NCI-H2227 treated with DMSO at 0.1 percent for 48 hours (cell line): ENCODE data around the gene BMERB1.

Experiments used
- DNase-seq: peaks from one replicate; lab custom pipeline; 2025; lab: John Stamatoyannopoulos, UW

The BMERB1 gene

DNA sequence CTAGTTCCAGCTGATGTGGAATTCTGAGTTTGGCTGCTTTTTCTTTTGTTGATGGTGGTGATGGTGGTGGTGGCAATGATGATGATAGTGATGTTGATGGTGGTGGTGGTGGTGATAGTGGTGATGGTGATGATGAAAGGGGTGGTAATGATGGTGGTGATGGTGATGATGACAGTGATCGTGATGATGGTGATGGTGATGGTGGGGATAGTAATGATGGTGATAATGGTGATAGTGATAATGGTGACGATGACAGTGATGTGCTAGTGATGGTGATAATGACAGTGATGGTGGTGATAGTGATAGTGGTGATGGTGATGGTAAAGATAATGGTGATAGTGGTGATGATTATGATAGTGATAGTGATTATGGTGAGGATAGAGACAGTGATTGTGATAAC is 61.5 kb downstream of the BMERB1 start:
- DNase-seq, result no peak

GRCh38 chr16:15498427-15499175 is 64.2 kb downstream of the BMERB1 start:
- no peak for DNase-seq

DNA sequence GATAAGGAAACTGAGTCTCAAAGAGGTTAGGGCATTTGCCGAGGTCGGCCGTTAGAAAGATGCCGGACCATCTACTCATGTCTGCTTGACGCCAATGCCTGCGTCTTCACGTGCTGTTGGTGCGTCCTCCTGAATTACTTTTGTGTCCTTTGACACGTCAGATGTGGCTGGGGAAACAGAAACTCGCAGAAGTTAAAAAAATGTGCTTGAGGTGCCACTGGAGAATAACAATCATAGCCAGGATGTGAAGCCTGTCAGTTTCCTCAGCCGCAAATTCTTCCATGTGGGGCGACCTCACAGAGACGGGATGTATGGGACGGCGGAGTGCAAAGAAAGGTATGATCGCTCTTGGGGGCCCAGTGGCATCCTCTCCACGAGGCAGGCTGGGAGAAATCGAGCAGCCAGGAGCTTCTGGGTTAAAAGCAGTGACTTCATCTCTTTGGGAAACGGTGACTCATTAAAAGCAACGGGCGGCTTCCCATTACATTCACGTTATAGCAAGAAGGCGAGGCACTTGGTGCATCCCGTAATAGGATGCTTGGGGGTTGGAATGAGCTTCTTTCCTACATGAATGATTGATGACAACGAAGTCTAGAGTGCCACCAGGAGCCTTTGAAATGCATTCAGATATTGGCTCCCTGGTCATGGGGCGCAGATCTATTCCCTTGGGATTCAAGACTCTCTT is 67.8 kb downstream of the BMERB1 start:
- DNase-seq, result no peak

DNA sequence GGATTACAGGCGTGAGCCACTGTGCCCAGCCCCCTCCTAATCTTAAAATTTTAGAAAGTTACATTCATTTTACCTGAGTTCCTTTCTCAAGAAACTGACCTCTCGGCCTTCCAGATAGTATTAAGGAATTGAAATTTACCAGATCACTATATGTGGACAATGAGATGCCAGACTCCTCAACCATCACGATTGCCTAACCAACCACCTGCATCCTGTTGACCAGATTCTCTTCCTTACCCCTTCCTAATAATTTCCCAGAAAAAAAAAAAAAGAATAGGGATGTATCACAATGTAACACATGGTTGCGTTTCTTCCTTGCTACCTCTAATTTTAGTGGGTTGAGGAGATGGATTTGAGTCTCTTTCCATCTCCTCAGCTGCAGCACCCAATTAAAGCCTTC is 72.1 kb downstream of the BMERB1 start:
- no peak for DNase-seq

- no peak for DNase-seq
Measured at GRCh38 chr16:15507301-15507958, 73.0 kb downstream of the BMERB1 start.

DNA sequence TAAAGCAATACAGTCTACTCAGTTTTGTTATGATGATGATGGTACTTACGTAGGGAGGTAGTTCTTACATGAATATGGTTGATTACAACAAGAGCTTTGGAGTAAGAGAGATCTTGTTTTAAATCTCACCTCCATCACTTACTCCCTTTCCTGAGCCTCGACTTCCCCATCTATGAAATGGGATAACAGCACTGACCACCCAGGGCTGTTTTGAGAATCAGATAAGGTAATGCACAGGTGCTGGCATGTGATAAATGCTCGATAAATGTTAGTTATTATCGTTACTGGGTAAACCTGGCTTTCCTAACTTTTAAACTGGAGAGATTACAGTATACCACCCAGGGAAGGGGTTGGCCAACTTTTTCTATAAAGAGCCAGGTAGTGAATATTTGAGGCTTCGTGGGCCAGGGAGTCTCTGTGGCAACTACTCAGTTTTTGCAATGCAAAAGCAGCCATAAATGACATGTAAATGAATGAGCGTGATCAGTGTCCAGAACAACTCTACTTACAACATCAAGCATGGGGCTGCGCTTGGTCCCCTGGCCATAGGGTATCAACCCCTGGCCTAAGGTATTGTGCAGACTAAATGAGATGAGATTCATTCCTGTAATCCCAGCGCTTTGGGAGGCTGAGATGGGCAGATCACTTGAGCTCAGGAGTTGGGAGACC is 73.7 kb downstream of the BMERB1 start:
- no peak for DNase-seq

DNA sequence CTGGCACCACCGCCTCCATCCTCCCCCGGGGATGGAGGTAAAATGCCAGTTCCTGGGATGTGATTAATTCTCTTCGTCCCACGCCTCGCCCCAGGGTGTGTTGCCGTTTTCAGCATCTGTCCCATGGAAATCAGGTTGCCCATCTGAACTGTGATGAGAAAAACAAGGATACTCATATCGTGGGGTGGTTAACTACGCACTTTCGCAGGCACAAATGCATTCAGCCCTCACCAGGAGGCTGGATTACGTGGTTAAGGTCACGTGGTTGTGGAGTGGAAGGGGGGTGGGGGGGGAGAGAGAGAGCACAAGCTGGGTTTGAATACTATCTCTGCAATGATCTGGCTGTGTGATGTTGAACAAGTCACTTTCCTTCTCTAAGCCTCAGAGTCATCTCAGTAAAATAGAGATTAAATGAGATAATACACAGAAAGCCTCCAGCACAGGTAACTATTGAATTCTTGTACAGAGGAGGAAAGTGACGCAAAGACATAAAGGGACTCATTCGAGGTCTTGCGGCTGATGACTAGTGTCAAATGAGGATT is 74.7 kb downstream of the BMERB1 start:
- DNase-seq, result no peak

- no peak for DNase-seq
Measured at GRCh38 chr16:15509593-15510535, 75.5 kb downstream of the BMERB1 start.

DNA sequence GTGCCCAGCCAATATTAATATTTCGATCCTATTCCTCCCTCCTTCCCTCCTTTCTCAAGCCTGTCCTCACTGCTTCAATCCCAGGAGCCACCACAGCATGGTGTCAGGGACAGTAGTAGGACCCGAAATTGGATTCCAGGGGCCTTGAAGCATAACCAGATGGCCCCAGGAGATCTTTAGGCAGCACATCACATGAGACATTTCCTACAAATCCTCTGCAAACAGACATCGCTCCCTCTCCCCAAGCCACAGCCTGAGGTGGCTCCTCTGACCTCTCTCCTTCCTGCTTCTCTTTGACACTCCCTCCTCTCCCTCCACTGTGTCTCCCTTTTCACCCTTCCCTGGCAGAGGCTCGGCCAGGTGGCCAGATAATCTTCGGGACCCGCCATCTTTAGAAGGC is 76.6 kb downstream of the BMERB1 start:
- DNase-seq, result no peak

DNA sequence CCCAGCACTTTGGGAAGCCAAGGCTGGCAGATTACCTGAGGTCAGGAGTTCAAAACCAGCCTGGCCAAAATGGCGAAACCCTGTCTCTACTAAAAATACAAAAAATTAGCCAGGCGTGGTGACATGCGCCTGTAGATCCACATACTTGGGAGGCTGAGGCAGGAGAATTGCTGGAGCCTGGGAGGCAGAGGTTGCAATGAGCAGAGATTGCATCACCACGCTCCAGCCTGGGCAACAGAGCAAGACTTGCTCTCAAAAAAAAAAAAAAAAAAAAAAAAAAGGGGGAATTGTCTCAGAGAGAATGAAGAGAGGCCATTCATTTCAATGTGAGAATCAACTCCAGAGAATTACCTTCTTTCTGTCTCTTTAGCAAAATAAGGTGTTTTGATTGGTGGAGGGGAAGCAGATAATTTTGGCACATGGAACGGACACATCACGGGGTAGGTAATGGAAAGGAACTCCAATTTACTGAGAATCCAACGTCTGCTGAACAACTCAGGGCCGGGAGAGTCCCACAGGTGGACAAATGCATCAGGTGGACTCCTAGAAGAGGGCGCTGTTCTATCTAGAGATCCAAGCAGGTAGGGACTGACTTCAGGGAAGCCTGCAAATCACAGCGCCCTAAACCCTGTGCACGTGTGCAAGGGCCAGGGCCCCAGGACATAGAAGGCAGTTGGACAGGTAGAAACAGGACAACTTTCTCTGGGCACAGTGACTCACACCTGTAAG is 77.5 kb downstream of the BMERB1 start:
- no peak for DNase-seq

DNA sequence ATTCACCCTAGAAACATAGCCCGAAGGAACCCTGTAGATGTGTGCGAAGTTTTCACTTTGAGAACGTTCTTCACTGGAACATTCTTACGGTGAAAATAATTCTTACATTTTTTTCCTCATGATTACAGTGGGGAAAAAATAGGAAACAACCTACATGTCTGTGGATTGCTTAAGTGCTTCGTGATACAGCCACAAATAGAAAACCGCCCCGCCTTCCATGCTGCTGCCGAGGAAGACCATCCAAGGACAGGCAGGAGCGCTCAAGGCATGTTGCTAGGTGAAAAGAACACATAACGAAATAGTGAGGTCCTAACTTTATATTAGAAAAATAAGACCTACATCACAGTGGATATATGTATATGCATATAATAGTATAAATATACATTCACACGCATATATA is 78.8 kb downstream of the BMERB1 start:
- DNase-seq, result no peak

GRCh38 chr16:15515992-15516391 is 81.6 kb downstream of the BMERB1 start:
- no peak for DNase-seq

DNA sequence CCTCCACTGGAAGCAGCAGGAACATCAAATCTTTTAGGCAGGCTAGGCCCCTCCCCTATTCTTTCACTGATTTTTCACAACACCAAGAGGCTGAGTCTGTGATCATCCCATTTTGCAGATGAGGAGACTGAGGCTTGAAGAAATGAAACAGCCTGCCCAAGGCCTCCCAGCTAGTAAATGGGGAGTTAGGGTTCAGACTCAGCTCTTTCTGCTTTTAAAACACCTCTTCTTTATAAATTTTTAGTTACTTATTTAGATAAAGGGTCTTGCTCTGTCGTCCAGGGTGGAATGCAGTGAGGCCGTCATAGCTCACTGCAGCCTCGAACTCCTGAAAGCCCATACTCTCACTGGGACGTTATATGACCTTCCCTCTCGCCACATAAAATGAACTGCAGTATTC is 82.2 kb downstream of the BMERB1 start:
- DNase-seq, result no peak

DNA sequence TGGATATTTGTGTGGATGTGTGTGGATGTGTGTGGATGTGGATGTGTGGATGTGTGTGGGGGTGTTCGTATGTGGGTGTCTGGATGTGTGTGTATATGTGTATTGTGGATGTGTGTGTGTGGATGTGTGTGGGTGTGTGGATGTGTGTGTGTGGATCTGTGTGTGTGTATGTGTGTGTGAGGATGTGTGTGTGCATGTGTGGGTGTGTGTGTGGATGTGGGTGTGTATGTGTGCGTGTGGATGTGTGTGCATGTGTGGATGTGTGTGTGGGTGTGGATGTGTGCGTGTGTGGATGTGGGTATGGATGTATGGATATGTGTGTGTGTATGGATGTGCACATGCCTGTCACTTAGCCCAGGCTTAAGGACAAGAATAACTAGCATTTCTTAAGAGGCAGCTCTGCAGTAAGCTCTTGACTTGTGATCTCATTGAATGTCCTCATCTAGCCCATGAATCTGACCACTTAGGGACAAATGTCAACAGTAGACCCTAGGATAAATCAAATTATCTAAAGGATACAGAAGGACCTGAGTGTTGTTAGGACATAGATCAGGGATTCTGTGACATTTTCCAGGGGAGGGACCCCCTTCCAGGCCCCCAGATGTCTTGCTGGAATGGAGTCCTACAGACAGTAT is 83.5 kb downstream of the BMERB1 start:
- no peak for DNase-seq

- no peak for DNase-seq
Measured at GRCh38 chr16:15518381-15519351, 84.3 kb downstream of the BMERB1 start.

GRCh38 chr16:15519790-15520189 is 85.4 kb downstream of the BMERB1 start:
- DNase-seq, result no peak

GRCh38 chr16:15521390-15521757 is 87.0 kb downstream of the BMERB1 start:
- no peak for DNase-seq

DNA sequence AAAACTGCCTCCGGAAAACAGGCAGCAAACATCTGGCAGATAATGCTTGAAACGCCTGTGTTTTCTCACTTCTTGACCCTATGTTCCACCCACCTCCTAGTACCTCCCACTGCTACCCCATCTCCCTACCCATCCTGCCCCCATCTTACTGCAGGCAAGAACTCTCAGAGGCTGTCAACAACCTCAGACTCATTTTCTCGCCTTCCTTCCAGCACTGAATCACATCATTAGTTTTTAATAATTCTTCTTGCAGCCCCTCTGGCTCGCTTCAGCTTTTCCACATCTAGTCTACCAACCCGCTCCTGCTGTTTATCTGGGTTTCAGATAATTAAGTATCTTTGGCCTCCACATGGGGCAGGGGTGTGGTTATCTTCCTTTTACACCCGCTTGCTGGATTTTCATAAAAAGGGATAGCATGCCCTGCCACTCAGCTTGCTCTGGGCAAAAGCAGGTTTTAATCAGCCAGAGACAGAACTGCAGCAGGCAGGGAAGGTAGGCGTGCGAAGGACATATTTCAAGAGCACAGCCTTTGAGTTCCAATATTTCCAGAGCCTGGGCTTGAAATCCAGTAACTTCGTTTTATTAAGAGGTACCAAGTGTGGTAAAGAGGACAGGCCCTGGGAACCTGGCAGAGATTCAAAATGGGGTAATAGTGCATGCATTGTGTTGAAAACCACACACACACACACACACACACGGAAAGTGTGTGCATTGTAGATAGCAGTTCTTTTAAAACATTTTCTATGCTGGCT is 87.5 kb downstream of the BMERB1 start:
- DNase-seq, result peak; percentile 69
